Suprapubic skin (tissue), 4 donors: ENCODE data around the gene TSPAN15.

ENCODE experiments used
- POLR2A ChIP-seq, 2 donors: fragments of 450-650 bp; IDR thresholded peaks; one replicate each; pipeline ENCODE4 v1.6.1; 2017; ENCODE audit warnings: antibody characterized with exemption in 2 of 2, mild to moderate bottlenecking in 2 of 2, moderate library complexity in 2 of 2
- POLR2AphosphoS5 ChIP-seq, 3 donors: sonication (generic); formaldehyde crosslinking; IDR thresholded peaks; one replicate each; pipeline ENCODE4 v1.6.1; 2017; ENCODE audit warnings: antibody characterized with exemption in 3 of 3
- TF ChIP-seq, protein P1 (sequence below), 2 donors: fragments of 200-600 bp in 1 of 2; fragments of 450-650 bp in 1 of 2; sonication (generic) in 1 of 2; IDR thresholded peaks; one replicate each; pipeline ENCODE4 v1.5.1; 2016 to 2019; ENCODE audit warnings: antibody characterized with exemption in 2 of 2, mild to moderate bottlenecking in 1 of 2, moderate library complexity in 1 of 2

DNA sequence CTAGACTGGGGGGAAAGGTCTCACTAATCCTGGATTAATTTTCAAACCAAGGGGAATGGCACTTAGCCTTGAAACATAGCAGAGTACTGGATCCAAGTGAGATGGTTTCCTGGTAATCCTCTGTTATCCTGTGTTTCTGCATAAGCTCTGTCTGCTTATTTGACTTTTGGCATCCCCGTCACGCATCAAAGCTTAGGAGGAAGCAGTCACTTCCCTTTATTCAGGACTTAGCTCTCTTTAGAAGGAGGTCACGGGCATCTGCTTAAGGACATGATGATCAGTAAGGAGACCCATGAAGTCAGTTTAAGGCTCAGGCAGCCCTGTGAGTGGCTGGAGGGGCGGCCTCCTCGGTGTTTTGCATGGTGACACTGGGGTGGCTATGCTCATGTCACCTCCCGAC is 30.0 kb downstream of the TSPAN15 start:
- TF ChIP-seq, protein P1, sequence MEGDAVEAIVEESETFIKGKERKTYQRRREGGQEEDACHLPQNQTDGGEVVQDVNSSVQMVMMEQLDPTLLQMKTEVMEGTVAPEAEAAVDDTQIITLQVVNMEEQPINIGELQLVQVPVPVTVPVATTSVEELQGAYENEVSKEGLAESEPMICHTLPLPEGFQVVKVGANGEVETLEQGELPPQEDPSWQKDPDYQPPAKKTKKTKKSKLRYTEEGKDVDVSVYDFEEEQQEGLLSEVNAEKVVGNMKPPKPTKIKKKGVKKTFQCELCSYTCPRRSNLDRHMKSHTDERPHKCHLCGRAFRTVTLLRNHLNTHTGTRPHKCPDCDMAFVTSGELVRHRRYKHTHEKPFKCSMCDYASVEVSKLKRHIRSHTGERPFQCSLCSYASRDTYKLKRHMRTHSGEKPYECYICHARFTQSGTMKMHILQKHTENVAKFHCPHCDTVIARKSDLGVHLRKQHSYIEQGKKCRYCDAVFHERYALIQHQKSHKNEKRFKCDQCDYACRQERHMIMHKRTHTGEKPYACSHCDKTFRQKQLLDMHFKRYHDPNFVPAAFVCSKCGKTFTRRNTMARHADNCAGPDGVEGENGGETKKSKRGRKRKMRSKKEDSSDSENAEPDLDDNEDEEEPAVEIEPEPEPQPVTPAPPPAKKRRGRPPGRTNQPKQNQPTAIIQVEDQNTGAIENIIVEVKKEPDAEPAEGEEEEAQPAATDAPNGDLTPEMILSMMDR (IDR thresholded peaks at IDR 0.05), result no peak
- no peak for TF ChIP-seq POLR2AphosphoS5 (IDR thresholded peaks at IDR 0.05)
- no peak for TF ChIP-seq POLR2A (IDR thresholded peaks at IDR 0.05)
